IMR-90 (cell line): ENCODE measurements around the gene ATG7.

Experiments used
- CHD1 ChIP-seq: IDR thresholded peaks from 2 replicates; pipeline ENCODE4 v1.6.1; 2012; ENCODE audit warnings: low read depth, low read length, improper control_type of control experiment
- POLR2A ChIP-seq: IDR thresholded peaks from 2 replicates; pipeline ENCODE4 v1.6.1; 2012; ENCODE audit warnings: mild to moderate bottlenecking, low read depth, low read length

- TF ChIP-seq POLR2A (no peak), CHD1 (no peak)
Measured at GRCh38 chr3:11587766-11588165, 315.6 kb downstream of the ATG7 start.
